ENCODE results near the gene KAZN.

Gene KAZN

DNA sequence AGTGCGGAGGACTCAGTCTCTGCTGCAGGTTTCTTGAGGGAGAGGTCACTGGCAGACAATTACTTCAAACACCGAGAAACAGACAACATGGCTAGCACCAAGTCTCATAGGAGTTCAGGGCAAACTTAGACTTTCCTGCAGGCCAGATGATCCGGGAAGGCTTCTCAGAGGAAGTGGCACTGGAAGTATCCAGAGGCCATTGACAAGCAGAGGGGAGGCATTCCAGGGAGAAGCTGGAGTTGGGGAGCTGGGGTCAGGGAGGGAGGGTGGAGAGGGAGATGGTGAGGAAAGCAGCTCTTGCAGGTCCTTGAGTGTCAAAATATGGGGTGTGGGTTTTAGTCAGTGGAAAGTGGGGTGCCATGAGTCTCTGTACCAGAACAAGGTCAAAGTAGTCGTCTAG lies 147.9 kb downstream of the KAZN start:
- TF ChIP-seq YY1 (IDR thresholded peaks at IDR 0.05; ENCODE audit: low read depth) (no peak), CREB1 (IDR thresholded peaks at IDR 0.05; ENCODE audit: low read depth) (no peak), TEAD4 (IDR thresholded peaks at IDR 0.05) (no peak), EGR1 (IDR thresholded peaks at IDR 0.05) (no peak), FOXM1 (IDR thresholded peaks at IDR 0.05; ENCODE audit: borderline replicate concordance, low read depth) (no peak), CEBPB (IDR thresholded peaks at IDR 0.05) (no peak)
- TF ChIP-seq, protein P1, sequence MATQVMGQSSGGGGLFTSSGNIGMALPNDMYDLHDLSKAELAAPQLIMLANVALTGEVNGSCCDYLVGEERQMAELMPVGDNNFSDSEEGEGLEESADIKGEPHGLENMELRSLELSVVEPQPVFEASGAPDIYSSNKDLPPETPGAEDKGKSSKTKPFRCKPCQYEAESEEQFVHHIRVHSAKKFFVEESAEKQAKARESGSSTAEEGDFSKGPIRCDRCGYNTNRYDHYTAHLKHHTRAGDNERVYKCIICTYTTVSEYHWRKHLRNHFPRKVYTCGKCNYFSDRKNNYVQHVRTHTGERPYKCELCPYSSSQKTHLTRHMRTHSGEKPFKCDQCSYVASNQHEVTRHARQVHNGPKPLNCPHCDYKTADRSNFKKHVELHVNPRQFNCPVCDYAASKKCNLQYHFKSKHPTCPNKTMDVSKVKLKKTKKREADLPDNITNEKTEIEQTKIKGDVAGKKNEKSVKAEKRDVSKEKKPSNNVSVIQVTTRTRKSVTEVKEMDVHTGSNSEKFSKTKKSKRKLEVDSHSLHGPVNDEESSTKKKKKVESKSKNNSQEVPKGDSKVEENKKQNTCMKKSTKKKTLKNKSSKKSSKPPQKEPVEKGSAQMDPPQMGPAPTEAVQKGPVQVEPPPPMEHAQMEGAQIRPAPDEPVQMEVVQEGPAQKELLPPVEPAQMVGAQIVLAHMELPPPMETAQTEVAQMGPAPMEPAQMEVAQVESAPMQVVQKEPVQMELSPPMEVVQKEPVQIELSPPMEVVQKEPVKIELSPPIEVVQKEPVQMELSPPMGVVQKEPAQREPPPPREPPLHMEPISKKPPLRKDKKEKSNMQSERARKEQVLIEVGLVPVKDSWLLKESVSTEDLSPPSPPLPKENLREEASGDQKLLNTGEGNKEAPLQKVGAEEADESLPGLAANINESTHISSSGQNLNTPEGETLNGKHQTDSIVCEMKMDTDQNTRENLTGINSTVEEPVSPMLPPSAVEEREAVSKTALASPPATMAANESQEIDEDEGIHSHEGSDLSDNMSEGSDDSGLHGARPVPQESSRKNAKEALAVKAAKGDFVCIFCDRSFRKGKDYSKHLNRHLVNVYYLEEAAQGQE (IDR thresholded peaks at IDR 0.05; ENCODE audit: low read depth) = no peak

- TF ChIP-seq, protein P1 (IDR thresholded peaks at IDR 0.05; ENCODE audit: low read depth) = no peak
- no peak for TF ChIP-seq USF1 (IDR thresholded peaks at IDR 0.05)
- TF ChIP-seq YY1 (IDR thresholded peaks at IDR 0.05; ENCODE audit: low read depth) = no peak
- TF ChIP-seq, protein P2, sequence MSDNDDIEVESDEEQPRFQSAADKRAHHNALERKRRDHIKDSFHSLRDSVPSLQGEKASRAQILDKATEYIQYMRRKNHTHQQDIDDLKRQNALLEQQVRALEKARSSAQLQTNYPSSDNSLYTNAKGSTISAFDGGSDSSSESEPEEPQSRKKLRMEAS (IDR thresholded peaks at IDR 0.05) = no peak
- no peak for TF ChIP-seq FOXM1 (IDR thresholded peaks at IDR 0.05; ENCODE audit: borderline replicate concordance, low read depth)
- TF ChIP-seq CEBPB (IDR thresholded peaks at IDR 0.05) = no peak
- no peak for TF ChIP-seq TCF12 (IDR thresholded peaks at IDR 0.05; ENCODE audit: low read depth)
- no peak for TF ChIP-seq ZBTB7A (IDR thresholded peaks at IDR 0.05; ENCODE audit: low read depth)
- TF ChIP-seq TEAD4 (IDR thresholded peaks at IDR 0.05) = no peak
- no peak for TF ChIP-seq RAD21 (IDR thresholded peaks at IDR 0.05; ENCODE audit: low read depth)
- TF ChIP-seq EGR1 (IDR thresholded peaks at IDR 0.05) = no peak
These were observed 149.7 kb downstream of the KAZN start for GRCh38 chr1:14748151-14748550.

- no peak for TF ChIP-seq ZBTB7A (IDR thresholded peaks at IDR 0.05; ENCODE audit: low read depth)
- no peak for TF ChIP-seq CEBPB (IDR thresholded peaks at IDR 0.05)
- no peak for TF ChIP-seq NFIC (IDR thresholded peaks at IDR 0.05)
- no peak for TF ChIP-seq CREB1 (IDR thresholded peaks at IDR 0.05; ENCODE audit: low read depth)
- no peak for TF ChIP-seq TEAD4 (IDR thresholded peaks at IDR 0.05)
- TF ChIP-seq EP300 (IDR thresholded peaks at IDR 0.05; ENCODE audit: borderline replicate concordance) = no peak
These were observed 150.5 kb downstream of the KAZN start for GRCh38 chr1:14748977-14749376.

- TF ChIP-seq EGR1 (IDR thresholded peaks at IDR 0.05) = no peak
- no peak for TF ChIP-seq RAD21 (IDR thresholded peaks at IDR 0.05; ENCODE audit: low read depth)
- no peak for TF ChIP-seq YY1 (IDR thresholded peaks at IDR 0.05; ENCODE audit: low read depth)
- TF ChIP-seq ZBTB7A (IDR thresholded peaks at IDR 0.05; ENCODE audit: low read depth) = no peak
- TF ChIP-seq, protein P2 (IDR thresholded peaks at IDR 0.05) = no peak
- no peak for TF ChIP-seq CREB1 (IDR thresholded peaks at IDR 0.05; ENCODE audit: low read depth)
- TF ChIP-seq TCF12 (IDR thresholded peaks at IDR 0.05; ENCODE audit: low read depth) = no peak
- no peak for TF ChIP-seq FOXM1 (IDR thresholded peaks at IDR 0.05; ENCODE audit: borderline replicate concordance, low read depth)
- TF ChIP-seq NFIC (IDR thresholded peaks at IDR 0.05) = no peak
- no peak for TF ChIP-seq TAF1 (IDR thresholded peaks at IDR 0.05; ENCODE audit: low read depth)
- no peak for TF ChIP-seq TEAD4 (IDR thresholded peaks at IDR 0.05)
These were observed 152.0 kb downstream of the KAZN start for GRCh38 chr1:14750490-14750889.

DNA sequence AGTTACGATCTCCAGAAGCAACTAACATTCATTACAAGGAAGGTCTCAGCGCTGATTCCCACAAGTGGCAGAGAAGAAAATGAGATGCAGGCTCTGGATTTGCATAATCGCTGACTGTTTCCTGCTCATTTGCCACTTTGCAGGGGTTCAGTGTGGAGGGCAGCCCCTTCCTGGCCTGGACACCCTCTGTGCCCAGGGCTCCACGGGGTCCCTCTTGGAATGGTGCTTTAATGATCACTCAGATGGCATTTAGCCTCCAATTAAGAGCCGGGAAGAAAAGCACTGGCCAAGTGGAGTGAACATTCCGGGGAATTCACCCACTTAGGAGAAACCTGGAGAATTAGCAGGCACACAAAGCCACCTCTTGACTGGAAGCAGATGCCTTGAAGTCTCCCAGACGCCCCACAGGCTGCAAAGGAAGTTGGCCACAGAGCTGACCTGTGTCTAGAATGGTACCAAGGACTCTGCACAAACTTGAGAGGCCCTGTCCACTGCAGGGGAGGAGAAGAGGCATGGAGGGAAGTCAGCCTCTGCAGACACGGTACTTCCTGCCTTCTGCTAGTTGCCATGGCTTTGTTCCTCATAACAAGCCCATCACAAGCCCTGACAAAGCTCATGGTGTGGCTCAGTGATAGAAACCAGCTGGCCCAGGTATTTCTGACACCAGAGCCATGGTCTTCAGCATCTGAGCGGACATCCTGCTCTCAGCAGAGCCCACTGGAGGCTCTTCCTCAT lies 157.2 kb downstream of the KAZN start:
- TF ChIP-seq FOXM1 (IDR thresholded peaks at IDR 0.05; ENCODE audit: borderline replicate concordance, low read depth) (no peak), USF1 (IDR thresholded peaks at IDR 0.05) (no peak), TEAD4 (IDR thresholded peaks at IDR 0.05) (no peak), YY1 (IDR thresholded peaks at IDR 0.05; ENCODE audit: low read depth) (no peak), EGR1 (IDR thresholded peaks at IDR 0.05) (no peak), NFIC (IDR thresholded peaks at IDR 0.05) (no peak), EP300 (IDR thresholded peaks at IDR 0.05; ENCODE audit: borderline replicate concordance) (no peak), TCF12 (IDR thresholded peaks at IDR 0.05; ENCODE audit: low read depth) (no peak)
- TF ChIP-seq, protein P1 (IDR thresholded peaks at IDR 0.05; ENCODE audit: low read depth) = no peak
